ENCODE measurements around the gene SEC23B.

DNA sequence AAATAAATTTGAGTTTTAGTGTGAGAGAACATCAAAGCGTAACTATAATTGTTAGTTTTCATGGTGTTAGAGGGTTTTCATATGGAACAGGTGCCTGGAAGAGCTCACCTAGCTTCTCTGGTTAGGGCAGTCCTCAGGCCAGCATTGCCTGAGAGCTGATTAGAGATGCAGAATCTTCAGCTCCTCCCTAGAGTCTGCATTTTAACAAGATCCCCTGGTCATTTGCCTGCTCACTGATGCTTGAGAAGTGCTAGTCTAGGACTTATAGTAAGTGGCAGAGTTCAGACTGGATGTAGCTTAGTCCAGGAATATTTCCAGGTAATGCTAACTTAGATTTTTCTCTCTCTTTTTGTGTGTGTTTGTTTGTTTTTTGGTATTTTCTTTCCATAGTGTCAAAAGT lies 37.8 kb downstream of the SEC23B start:
- TF ChIP-seq, protein P1, sequence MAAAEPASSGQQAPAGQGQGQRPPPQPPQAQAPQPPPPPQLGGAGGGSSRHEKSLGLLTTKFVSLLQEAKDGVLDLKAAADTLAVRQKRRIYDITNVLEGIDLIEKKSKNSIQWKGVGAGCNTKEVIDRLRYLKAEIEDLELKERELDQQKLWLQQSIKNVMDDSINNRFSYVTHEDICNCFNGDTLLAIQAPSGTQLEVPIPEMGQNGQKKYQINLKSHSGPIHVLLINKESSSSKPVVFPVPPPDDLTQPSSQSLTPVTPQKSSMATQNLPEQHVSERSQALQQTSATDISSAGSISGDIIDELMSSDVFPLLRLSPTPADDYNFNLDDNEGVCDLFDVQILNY (CRISPR knock-in tag; IDR thresholded peaks at IDR 0.05) = no peak
- TF ChIP-seq, protein P2, sequence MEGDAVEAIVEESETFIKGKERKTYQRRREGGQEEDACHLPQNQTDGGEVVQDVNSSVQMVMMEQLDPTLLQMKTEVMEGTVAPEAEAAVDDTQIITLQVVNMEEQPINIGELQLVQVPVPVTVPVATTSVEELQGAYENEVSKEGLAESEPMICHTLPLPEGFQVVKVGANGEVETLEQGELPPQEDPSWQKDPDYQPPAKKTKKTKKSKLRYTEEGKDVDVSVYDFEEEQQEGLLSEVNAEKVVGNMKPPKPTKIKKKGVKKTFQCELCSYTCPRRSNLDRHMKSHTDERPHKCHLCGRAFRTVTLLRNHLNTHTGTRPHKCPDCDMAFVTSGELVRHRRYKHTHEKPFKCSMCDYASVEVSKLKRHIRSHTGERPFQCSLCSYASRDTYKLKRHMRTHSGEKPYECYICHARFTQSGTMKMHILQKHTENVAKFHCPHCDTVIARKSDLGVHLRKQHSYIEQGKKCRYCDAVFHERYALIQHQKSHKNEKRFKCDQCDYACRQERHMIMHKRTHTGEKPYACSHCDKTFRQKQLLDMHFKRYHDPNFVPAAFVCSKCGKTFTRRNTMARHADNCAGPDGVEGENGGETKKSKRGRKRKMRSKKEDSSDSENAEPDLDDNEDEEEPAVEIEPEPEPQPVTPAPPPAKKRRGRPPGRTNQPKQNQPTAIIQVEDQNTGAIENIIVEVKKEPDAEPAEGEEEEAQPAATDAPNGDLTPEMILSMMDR (IDR thresholded peaks at IDR 0.05) = no peak
- no peak for TF ChIP-seq ZNF317 (CRISPR knock-in tag; IDR thresholded peaks at IDR 0.05; ENCODE audit: borderline replicate concordance, low read depth)

All from WTC11 (cell line).